ENCODE results near the gene AASDHPPT. TPM values are rescaled to one million over a fixed set of nuclear protein-coding genes. Genes with fewer than 3 reads are reported as not detected.

The AASDHPPT gene
- polyA plus RNA-seq, 1 of the 3 experiments (the other 2 are of a cell fraction): 19.1 TPM

DNA sequence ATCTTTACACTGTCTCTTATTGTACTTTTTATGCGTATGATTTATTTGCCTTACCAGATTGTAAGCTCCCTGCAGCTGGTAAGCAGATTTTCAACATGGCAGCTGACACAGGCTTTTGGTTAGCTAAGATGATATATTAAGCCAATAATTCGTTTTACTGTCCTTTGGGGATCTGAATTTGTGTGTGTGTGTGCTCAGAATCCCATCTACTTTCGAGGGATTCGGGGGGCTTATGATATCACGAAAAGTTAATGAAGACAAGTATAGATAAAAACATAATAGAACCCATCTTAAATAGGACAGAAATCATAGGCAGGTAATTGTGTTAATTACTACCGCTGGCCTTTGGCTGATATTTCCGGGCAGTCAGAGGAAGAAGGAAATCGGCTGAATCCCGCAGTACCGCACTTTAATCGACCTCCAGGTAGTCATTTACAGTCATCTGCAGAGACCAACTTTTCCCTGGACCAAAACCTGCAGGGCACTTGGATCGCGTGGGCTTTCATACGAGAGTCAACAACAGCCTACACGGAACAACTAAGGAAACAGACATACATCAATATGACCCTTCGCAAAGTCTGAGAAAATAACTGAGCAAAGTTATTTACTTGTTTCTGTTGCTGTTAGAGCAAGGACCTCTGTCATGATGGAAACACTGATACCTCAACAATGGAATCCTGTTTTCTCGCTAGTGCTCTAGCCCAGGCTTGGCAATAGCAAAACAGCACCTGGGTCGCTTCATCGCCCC, 1.1 kb upstream of the AASDHPPT start:
- H3K9me3 ChIP-seq: no peaks in the 10 kb centered on the region
- TF ChIP-seq GABPA (IDR thresholded peaks at IDR 0.05; ENCODE audit: low read depth) (peak; percentile 9; the same call in 1 of the 2 replicates), MEF2A (IDR thresholded peaks at IDR 0.05; ENCODE audit: borderline replicate concordance, low read depth) (no peak), FOXJ3 (CRISPR knock-in tag; IDR thresholded peaks at IDR 0.05) (peak; percentile 61; the same call in 1 of the 2 replicates)
- DNase-seq: no peak
- peak overlapping the region; percentile 92 for H3K4me2 ChIP-seq
- POLR2A ChIA-PET: no interaction called here
- 10% methylated on average over 19 of the region's 19 CpGs for WGBS (ENCODE audit: low lambda C conversion rate)
- H3K27me3 ChIP-seq (ENCODE audit: insufficient read depth): no peaks in the 10 kb centered on the region
- H3K79me2 ChIP-seq (ENCODE audit: insufficient read depth): peaks cover 34% of the 10 kb centered on the region
- H3F3A ChIP-seq (replicated peaks; ENCODE audit: insufficient read depth): no peaks in the 10 kb centered on the region
- H2AFZ ChIP-seq (ENCODE audit: low read depth): peak overlapping the region; percentile 97
- H3K9ac ChIP-seq: peak overlapping the region; percentile 72
- H3K4me3 ChIP-seq (ENCODE audit: low read depth in 2 of 2, low read length in 1 of 2): peak overlapping the region; percentile 92 to 97
- H3K4me1 ChIP-seq (ENCODE audit: control insufficient read depth in 1 of 2, insufficient read depth in 2 of 2, low read depth in 1 of 2, low read length in 1 of 2): peaks cover 8 to 11% of the 10 kb centered on the region in 2 experiments; a peak in 3 of 4 replicates
- peaks cover 19 to 21% of the 10 kb centered on the region in 2 experiments for H3K36me3 ChIP-seq (replicated peaks in 1 of 2; ENCODE audit: control insufficient read depth in 1 of 2, insufficient read depth in 2 of 2, low read length in 1 of 2)
- peak overlapping the region; percentile 49 to 95; a peak in 3 of 4 replicates for H3K27ac ChIP-seq (ENCODE audit: low read depth in 2 of 2, low read length in 1 of 2)
- peaks cover 7% of the 10 kb centered on the region for H4K20me1 ChIP-seq (ENCODE audit: insufficient read depth)
- CTCF ChIA-PET: interaction anchor here (0.6 to 1.3 kb wide), 9 partner anchors 8 to 213 kb away, joined by 3 to 5 read pairs (median 3); no protein-coding TSS in a partner anchor
- no peaks in the 10 kb centered on the region for H3K9me2 ChIP-seq

DNA sequence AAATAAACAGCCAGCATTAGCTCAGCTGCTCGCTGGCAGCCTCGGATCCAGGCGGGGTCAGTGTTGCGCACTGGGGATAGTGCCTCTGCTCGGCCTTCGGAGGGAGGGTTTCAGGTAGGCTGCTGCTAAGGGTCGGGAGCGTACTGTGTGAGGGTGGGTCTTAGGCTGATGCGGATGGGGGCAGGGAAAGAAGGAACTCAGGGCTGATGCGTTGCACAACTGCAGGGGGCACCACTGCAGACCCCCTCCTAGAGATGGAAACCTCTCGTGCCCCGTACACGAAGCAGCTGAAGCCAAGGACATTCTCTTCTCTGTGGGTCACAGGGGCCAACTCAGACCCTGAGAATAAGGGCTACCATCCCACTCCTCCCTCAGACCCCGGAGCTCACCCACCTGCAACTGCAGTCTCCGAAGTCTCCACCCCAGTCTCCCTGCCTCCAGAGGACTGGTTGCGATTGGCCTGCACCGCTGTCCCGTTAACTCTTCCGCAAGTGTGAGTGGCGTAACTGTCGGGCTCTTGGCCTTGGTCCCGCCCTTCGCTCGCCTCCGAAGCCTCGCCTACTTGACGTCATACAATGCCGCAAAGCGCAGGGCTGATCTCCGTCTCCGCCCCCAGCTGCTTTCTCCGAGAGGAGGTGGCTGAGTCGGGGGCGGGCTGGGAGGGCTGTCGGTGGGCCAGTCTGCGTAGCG, 398 bp upstream of the AASDHPPT start, which contains the start of gene KBTBD3:
Gene KBTBD3 (minus strand): TSS at position 429 of the 690 bp plus-strand sequence. CDS start 18,250 bp downstream, outside the sequence.
- peak; percentile 93 for DNase-seq
- H3K4me2 ChIP-seq: peak within 1 kb of the TSS; percentile 92
- 2% methylated on average over 16 of the region's 37 CpGs for WGBS (ENCODE audit: low lambda C conversion rate)
- TF ChIP-seq NRF1 (IDR thresholded peaks at IDR 0.05; ENCODE audit: low read depth, low read length): no peak
- TF ChIP-seq EP300 (IDR thresholded peaks at IDR 0.05; ENCODE audit: borderline replicate concordance in 1 of 2, low read depth in 1 of 2, low read length in 1 of 2): no peak
- TF ChIP-seq YY1 (IDR thresholded peaks at IDR 0.05; ENCODE audit: low read depth): no peak
- TF ChIP-seq FOXM1 (IDR thresholded peaks at IDR 0.05; ENCODE audit: low read depth): no peak
- no peak for TF ChIP-seq NFIC (IDR thresholded peaks at IDR 0.05; ENCODE audit: borderline replicate concordance)
- TF ChIP-seq FOSL2 (IDR thresholded peaks at IDR 0.05; ENCODE audit: borderline replicate concordance, low read depth): no peak
- TF ChIP-seq, protein P1, sequence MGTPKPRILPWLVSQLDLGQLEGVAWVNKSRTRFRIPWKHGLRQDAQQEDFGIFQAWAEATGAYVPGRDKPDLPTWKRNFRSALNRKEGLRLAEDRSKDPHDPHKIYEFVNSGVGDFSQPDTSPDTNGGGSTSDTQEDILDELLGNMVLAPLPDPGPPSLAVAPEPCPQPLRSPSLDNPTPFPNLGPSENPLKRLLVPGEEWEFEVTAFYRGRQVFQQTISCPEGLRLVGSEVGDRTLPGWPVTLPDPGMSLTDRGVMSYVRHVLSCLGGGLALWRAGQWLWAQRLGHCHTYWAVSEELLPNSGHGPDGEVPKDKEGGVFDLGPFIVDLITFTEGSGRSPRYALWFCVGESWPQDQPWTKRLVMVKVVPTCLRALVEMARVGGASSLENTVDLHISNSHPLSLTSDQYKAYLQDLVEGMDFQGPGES (IDR thresholded peaks at IDR 0.05; ENCODE audit: low read depth, low read length): peak; percentile 48
- TF ChIP-seq CHD2 (IDR thresholded peaks at IDR 0.05; ENCODE audit: low read length, partially characterized antibody): peak; percentile 40
- TF ChIP-seq, protein P2, sequence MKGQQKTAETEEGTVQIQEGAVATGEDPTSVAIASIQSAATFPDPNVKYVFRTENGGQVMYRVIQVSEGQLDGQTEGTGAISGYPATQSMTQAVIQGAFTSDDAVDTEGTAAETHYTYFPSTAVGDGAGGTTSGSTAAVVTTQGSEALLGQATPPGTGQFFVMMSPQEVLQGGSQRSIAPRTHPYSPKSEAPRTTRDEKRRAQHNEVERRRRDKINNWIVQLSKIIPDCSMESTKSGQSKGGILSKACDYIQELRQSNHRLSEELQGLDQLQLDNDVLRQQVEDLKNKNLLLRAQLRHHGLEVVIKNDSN (IDR thresholded peaks at IDR 0.05; ENCODE audit: borderline replicate concordance, low read depth): no peak
- TF ChIP-seq, protein P3, sequence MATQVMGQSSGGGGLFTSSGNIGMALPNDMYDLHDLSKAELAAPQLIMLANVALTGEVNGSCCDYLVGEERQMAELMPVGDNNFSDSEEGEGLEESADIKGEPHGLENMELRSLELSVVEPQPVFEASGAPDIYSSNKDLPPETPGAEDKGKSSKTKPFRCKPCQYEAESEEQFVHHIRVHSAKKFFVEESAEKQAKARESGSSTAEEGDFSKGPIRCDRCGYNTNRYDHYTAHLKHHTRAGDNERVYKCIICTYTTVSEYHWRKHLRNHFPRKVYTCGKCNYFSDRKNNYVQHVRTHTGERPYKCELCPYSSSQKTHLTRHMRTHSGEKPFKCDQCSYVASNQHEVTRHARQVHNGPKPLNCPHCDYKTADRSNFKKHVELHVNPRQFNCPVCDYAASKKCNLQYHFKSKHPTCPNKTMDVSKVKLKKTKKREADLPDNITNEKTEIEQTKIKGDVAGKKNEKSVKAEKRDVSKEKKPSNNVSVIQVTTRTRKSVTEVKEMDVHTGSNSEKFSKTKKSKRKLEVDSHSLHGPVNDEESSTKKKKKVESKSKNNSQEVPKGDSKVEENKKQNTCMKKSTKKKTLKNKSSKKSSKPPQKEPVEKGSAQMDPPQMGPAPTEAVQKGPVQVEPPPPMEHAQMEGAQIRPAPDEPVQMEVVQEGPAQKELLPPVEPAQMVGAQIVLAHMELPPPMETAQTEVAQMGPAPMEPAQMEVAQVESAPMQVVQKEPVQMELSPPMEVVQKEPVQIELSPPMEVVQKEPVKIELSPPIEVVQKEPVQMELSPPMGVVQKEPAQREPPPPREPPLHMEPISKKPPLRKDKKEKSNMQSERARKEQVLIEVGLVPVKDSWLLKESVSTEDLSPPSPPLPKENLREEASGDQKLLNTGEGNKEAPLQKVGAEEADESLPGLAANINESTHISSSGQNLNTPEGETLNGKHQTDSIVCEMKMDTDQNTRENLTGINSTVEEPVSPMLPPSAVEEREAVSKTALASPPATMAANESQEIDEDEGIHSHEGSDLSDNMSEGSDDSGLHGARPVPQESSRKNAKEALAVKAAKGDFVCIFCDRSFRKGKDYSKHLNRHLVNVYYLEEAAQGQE (IDR thresholded peaks at IDR 0.05; ENCODE audit: low read depth, low read length): no peak
- peak; percentile 33 for TF ChIP-seq RAD21 (IDR thresholded peaks at IDR 0.05; ENCODE audit: low read length)
- no peak for TF ChIP-seq TEAD4 (IDR thresholded peaks at IDR 0.05; ENCODE audit: borderline replicate concordance, insufficient read depth)
- TF ChIP-seq POLR2AphosphoS5 (IDR thresholded peaks at IDR 0.05; ENCODE audit: low read depth, low read length): peak; percentile 7; the same call in 1 of the 2 replicates
- TF ChIP-seq TAF1 (IDR thresholded peaks at IDR 0.05; ENCODE audit: borderline replicate concordance, low read depth, low read length): no peak
- TF ChIP-seq, protein P4, sequence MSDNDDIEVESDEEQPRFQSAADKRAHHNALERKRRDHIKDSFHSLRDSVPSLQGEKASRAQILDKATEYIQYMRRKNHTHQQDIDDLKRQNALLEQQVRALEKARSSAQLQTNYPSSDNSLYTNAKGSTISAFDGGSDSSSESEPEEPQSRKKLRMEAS (IDR thresholded peaks at IDR 0.05; ENCODE audit: low read depth): no peak
- TF ChIP-seq, protein P5, sequence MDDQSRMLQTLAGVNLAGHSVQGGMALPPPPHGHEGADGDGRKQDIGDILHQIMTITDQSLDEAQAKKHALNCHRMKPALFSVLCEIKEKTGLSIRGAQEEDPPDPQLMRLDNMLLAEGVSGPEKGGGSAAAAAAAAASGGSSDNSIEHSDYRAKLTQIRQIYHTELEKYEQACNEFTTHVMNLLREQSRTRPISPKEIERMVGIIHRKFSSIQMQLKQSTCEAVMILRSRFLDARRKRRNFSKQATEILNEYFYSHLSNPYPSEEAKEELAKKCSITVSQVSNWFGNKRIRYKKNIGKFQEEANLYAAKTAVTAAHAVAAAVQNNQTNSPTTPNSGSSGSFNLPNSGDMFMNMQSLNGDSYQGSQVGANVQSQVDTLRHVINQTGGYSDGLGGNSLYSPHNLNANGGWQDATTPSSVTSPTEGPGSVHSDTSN (IDR thresholded peaks at IDR 0.05): peak; percentile 99

More for the DNA sequence above, 398 bp upstream of the AASDHPPT start, which contains the start of gene KBTBD3:
- H3K9me3 ChIP-seq: no peaks in the 10 kb centered on the region
- H3K36me3 ChIP-seq (replicated peaks in 1 of 2; ENCODE audit: control insufficient read depth in 1 of 2, insufficient read depth in 2 of 2, low read length in 1 of 2): peaks cover 24 to 25% of the 10 kb centered on the region in 2 experiments
- peaks cover 40% of the 10 kb centered on the region for H3K79me2 ChIP-seq (ENCODE audit: insufficient read depth)
- peaks cover 8 to 11% of the 10 kb centered on the region in 2 experiments; a peak in 3 of 4 replicates for H3K4me1 ChIP-seq (ENCODE audit: control insufficient read depth in 1 of 2, insufficient read depth in 2 of 2, low read depth in 1 of 2, low read length in 1 of 2)
- peak within 1 kb of the TSS; percentile 97 for H2AFZ ChIP-seq (ENCODE audit: low read depth)
- H3K4me3 ChIP-seq (ENCODE audit: low read depth in 2 of 2, low read length in 1 of 2): peak within 1 kb of the TSS; percentile 94 to 97
- peak within 1 kb of the TSS; percentile 98 for H3K9ac ChIP-seq
- peaks cover 7% of the 10 kb centered on the region for H4K20me1 ChIP-seq (ENCODE audit: insufficient read depth)
- peak within 1 kb of the TSS; percentile 95 to 98 for H3K27ac ChIP-seq (ENCODE audit: low read depth in 2 of 2, low read length in 1 of 2)
- ChIA-PET POLR2A (no interaction called here), CTCF (interaction anchor here (0.6 to 1.0 kb wide), 8 partner anchors 9 to 214 kb away, joined by 3 read pairs; no protein-coding TSS in a partner anchor)
- H3K27me3 ChIP-seq (ENCODE audit: insufficient read depth): no peaks in the 10 kb centered on the region
- no peaks in the 10 kb centered on the region for H3K9me2 ChIP-seq
- H3F3A ChIP-seq (replicated peaks; ENCODE audit: insufficient read depth): no peaks in the 10 kb centered on the region
